Measurements from ENCODE around the gene GIN1.
"Not testable (repeated sequence)": the region's sequence is repeated elsewhere in the genome, so short reads cannot be mapped to it uniquely, and the experiment has no call there.

Gene GIN1

DNA sequence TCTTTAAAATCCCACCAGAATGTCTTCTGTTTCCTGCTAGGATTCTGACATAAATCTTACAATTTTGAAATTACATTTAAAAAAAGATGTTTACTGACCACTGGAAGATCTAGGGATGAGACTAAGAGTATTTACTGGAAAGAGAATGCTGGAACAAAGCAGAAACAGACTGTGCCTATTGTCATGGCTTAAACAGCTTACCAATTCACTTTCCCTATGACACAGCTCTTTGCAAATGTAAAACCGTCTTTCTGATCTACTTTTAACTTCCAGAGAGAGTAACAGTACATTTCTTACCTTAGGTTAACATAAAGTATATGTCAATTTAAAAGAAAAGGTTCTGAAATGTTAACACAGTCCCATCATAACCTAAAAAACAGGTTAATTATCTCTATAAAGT, 10.7 kb downstream of the GIN1 start:
- FAIRE-seq = no peak

DNA sequence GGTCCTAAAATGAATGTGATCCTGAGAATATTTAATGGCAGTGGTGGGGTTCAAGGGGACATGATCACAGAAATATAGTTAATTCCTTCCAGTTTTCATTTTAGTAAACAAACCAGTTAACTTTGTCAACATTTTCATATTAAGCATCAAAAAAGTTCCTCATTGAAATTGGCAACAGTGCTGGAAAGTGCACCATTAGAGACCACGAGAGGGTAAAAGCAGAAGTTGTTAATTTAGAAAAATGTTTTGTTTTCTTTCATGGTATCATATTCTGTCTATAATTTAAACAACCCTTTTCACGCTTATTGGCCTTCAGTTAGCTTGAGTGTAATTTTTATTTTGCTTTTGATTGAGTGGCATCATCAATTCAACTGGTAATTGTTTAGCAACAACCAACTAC, 11.9 kb downstream of the GIN1 start:
- FAIRE-seq = no peak

- no peak for FAIRE-seq
Observed at GRCh38 chr5:103102234-103102633, 17.7 kb downstream of the GIN1 start.

DNA sequence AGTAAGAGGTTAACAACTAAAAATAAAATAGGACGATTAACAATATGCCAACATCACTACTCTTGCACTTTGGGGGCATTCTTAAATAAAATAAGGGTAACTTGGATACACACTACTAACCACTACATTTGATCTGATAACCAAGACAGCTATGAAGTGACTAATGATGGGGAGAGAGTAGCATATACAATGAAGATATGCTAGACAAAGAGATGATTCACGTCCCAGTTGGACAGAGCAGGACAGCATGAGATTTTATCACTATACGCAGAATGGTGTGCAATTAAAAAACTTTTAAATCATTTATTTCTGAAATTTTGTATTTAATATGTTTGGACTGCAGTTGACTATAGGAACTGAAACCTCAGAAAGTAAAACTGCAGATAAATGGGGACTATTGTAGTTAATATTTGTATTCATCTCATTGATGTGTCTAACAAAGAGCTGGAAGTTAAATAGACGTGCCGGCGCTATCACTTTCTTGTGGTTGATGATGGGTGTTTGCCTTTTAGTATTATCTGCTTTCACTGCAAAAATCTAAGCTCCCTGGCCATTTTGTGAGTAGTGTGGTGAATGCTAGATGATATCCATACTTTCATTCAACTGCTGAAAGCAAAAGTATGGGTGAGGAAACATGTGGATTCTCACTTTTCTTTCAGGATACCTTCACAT, 18.7 kb downstream of the GIN1 start:
- peak; percentile 13 for FAIRE-seq

DNA sequence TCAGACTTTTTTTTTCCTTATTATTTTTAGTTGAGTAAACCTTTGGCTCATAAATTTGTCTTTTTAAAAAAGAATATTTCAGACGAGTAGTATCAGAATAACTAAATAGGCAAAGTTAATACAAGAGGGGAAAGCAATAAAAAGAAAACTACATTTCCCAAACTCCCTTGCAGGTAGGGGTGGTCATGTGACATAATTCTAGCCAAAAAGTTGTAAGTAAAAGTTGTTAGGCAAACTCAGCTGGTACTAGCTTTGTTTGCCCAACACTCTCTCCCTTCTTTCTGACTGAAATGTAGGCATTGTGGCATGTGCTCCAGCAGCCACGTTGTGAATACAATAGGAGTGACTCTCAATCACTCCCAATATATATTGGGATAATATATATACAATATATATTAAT, 20.9 kb downstream of the GIN1 start:
- FAIRE-seq = no peak

DNA sequence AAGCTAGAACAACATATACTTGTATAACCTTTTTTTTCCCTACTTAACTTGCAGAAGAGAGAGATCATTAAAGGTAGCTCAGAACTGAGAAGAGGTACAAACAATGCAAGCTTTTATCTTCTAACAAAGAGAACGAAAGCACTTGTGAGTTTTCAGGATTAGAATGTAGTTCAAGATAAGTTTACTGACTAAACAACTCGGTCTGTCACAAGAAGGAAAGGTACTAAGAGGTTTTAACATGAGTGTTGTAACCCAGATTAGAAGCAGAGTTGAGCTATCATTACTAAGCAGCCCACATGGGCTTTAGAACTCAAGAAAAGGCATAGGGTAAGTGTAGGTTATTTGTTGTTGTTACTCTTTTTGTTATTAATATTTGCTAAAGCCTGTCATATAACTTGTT, 25.2 kb downstream of the GIN1 start:
- peak; percentile 17 for FAIRE-seq

- no peak for FAIRE-seq
Observed at GRCh38 chr5:103093727-103094126, 26.2 kb downstream of the GIN1 start.

DNA sequence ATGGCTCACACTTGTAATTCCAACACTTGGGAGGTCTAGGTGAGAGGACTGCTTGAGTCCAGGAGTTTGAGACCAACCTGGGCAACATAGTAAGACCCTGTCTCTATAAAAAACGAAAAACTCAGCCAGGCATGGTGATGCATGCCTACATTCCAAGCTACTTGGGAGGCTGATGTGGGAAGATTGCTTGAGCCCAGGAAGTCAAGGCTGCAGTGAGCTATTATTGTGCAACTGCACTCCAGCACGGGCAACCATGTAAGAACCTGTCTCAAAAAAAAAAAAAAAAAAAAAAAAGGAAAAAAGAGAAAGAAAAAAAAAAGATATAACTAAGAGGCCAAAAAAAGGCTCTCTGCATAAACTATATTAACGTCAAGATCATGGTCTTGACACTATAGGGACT, 27.3 kb downstream of the GIN1 start:
- no peak for FAIRE-seq

DNA sequence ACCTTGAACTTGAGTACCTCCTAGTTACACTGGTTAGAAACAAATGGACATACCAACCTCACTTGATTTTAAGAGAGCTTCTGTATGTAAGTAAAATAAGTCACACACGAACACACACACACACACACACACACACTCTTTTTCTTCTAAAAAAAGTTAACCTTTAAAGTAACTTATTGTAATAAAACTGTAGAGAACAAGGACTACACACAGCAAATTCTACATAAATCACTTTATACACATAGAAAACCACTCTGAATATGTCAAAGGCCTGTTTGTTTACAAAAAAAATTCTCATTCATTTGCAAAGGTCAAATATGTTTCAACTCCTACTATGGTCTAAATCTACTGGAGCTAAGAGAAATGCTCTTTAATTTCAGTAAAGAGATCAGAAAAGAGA, 29.1 kb downstream of the GIN1 start:
- FAIRE-seq = no peak

DNA sequence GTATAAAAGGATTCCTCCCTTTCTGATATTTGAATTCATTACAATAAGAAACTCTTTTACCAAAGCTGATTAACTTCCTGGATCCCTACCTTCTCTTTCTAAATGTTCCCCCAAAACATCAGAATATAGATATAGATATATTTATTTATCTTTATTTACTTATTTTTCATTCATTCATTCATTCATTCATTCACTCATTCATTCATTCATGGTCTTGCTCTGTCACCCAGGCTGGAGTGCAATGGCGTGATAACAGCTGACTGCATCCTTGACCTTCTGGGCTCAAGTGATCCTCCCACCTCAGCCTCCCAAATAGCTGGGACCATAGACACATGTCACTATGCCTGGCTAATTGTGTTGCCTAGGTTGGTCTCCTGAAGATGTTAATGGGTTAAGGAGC, 30.7 kb downstream of the GIN1 start:
- no peak for FAIRE-seq

DNA sequence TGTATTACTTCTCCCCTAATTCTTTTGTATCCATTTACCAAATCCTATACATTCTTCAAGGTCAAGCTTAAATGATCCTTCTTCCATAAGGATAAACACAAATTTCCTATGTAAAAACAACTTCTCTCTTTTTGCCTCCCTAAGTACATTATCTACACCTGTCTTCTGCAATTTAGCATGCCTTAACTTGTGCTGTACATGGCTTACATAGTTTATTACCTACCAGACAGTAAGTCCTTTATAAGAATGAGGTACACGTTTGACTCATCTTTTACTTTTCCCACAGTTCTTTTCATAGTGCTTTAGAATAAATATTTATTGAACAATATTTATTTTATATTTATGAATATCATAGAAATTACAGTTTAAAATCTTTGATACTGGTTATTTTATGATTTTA, 33.4 kb downstream of the GIN1 start:
- no peak for FAIRE-seq

DNA sequence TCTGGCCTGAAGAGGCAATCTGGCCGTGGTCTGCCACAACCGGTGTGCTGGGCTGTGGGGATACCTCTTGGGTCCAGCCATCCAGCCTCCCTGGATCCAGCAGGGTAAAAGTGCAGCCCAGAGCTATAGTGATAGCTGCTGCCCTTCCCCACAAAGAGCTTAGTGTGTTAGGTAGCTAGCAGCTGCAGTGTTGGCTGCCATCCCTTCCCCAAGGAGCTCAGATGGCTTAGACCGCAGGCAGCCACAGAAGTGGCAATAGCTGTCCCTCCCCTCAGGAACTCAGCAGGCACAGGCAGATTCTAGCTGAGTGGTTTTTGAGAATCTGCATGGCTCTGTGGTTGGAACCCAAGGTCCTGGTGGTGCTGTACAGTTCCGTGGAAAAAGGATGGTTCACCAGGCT, 40.1 kb downstream of the GIN1 start:
- no peak for FAIRE-seq

GRCh38 chr5:103075442-103075841, 44.5 kb downstream of the GIN1 start:
- FAIRE-seq = no peak

- FAIRE-seq = not testable (repeated sequence)
Observed at GRCh38 chr5:103073500-103073899, 46.4 kb downstream of the GIN1 start.

DNA sequence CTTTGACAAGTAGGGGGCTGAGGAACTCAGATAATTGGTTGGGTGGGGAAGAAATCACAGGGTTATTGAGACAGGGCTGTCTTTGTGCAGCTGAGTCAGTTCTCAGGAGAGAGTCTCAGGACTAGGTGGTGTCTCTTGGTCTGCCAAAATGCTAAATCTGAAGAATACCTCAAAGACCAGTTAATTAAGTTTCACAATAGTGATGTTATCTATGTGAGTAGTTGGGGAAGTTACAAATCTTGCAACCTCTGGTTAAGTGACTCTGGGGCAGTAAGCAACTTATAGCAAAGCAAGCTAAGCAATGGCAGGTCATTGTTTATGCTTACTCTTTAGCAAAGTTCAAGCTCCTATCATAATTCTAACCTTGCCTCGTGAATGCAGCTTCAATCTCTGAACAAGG, 53.6 kb downstream of the GIN1 start:
- no peak for FAIRE-seq

DNA sequence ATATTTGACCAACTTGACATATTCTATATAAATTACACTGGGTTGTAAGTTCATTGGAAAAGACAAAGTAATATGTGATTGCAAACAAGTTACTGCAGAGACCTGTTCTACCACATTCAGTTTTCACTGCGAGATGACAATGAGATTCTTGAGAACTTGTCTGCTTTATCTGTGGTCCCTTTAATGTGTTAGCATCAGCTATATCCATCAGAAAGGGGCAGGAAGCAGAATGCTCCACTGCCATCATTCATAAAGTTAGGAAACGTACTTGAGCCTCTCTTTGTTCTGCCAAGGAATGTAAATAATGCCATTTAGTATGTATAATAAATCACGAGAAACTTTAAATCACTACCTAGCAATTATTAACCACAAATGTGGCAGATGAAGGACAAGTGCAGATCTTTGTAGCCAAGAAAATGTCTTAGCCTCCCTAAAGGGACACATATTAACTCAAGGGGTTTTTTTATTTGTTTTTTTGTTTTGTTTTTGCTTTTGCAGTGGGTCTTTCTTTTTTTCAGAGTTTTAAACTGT, 59.4 kb downstream of the GIN1 start:
- FAIRE-seq = no peak

- FAIRE-seq = no peak
Observed at GRCh38 chr5:103059525-103059924, 60.4 kb downstream of the GIN1 start.

GRCh38 chr5:103057208-103058130, 62.5 kb downstream of the GIN1 start:
- FAIRE-seq = no peak

GRCh38 chr5:103046706-103047105, 73.2 kb downstream of the GIN1 start:
- FAIRE-seq = not testable (repeated sequence)

DNA sequence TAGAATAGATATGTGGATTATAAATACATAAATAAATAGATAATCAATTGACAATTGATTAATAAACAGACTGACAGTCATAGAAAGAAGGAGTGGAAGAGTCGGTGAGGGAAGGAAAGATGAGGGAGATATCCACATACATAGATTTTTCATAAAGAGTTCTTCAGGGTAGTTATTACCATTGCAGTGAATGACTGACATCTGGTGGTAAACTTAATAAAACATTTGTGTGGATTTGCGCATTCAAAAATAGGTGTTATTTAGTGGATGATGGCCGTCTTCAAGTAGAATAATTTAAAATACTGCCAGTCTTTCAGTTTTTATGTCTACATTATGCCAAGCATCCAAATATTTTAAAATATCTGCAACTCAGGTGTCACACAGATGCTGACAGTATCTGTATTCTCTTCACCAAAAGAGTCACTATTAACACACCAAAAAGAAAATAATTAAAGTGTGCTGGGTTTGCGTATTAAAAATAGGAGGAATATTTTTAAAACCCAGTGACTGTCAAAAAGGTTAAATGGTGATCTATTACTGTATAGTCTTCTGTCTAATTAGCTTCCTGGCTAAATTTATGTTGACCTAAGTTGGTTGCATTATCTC, 78.8 kb downstream of the GIN1 start:
- FAIRE-seq = peak; percentile 99

DNA sequence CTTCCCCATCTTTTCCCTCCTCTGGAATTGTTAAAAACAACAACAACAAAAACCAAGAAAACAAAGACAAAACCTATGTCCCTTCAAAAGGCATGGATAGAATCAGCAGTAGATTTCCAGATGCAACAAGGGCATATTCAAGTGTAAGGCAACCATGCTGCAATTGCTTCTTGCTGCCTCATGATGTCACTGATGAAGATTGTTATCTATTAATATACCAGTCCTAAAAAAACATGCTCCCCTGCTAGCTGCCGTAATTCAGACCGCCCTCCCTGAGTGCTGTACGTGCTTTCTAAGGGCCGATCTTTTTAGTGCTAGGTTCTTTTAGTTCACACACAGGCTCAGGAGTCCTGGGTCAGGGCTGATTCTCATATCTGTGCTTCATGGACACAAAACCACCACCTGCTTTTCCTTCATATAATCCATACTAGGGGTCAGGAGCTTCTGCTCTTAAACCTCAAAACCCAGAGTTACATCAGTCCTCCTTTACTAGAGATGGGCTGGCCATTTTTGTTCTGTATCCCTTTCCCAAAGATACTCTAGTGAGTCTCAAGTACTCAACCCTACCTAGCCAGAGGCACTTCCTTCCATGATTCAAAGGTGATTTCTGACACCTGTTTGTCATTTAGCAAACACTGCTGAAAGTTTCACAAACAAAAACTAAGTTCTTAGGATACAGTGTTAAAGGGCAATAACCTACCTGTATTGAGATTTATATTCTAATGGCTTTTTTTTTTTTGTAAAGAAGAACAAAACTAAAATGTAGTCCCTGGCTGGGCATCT, 82.1 kb downstream of the GIN1 start:
- no peak for FAIRE-seq

DNA sequence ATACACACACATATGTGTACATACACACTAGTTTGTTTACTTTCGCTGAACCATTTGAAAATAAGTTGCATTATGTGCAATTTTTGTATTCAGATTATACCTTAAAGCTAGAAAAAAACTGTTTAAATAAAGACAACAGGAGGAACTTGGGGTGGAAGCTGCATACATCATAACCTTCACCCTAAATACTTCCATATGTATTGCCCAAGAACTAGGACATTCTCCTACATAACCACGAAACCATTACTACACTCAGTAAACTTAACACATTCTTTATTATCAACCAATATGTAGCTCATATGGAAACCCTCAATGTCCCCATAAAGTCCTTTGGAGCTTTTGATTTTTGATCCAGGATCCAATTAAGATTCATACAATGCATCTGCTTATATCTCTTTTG, 83.3 kb downstream of the GIN1 start:
- no peak for FAIRE-seq
